ENCODE data around the gene IRS1.

Gene IRS1

GRCh38 chr2:226813148-226813701, 13.6 kb upstream of the IRS1 start:
- no peak for DNase-seq

- no peak for DNase-seq
Observed at GRCh38 chr2:226803410-226803809, 3.8 kb upstream of the IRS1 start.

GRCh38 chr2:226802573-226802972, 3.0 kb upstream of the IRS1 start:
- DNase-seq: peak; percentile 33

GRCh38 chr2:226800941-226801784, 1.5 kb upstream of the IRS1 start:
- DNase-seq: no peak

GRCh38 chr2:226799976-226800940, 638 bp upstream of the IRS1 start:
- DNase-seq: no peak

GRCh38 chr2:226798422-226799210, 1.0 kb downstream of the IRS1 start:
- DNase-seq: no peak

- DNase-seq: no peak
Observed at GRCh38 chr2:226797989-226798421, 1.6 kb downstream of the IRS1 start.

GRCh38 chr2:226797289-226797988, 2.2 kb downstream of the IRS1 start:
- DNase-seq: no peak

GRCh38 chr2:226796840-226797288, 2.8 kb downstream of the IRS1 start:
- no peak for DNase-seq

GRCh38 chr2:226796012-226796839, 3.4 kb downstream of the IRS1 start:
- DNase-seq: no peak

GRCh38 chr2:226795281-226796011, 4.2 kb downstream of the IRS1 start:
- DNase-seq: no peak

- DNase-seq: no peak
Observed at GRCh38 chr2:226794751-226795171, 4.9 kb downstream of the IRS1 start.

GRCh38 chr2:226794196-226794661, 5.4 kb downstream of the IRS1 start:
- DNase-seq: no peak

- DNase-seq: no peak
Observed at GRCh38 chr2:226793646-226794045, 6.0 kb downstream of the IRS1 start.

- no peak for DNase-seq
Observed at GRCh38 chr2:226792155-226792881, 7.3 kb downstream of the IRS1 start.

- peak; percentile 58 for DNase-seq
Observed at GRCh38 chr2:226791487-226792081, 8.0 kb downstream of the IRS1 start.

GRCh38 chr2:226791056-226791486, 8.5 kb downstream of the IRS1 start:
- no peak for DNase-seq

- no peak for DNase-seq
Observed at GRCh38 chr2:226790431-226790830, 9.2 kb downstream of the IRS1 start.

GRCh38 chr2:226790011-226790410, 9.6 kb downstream of the IRS1 start:
- no peak for DNase-seq
